Fibroblast of lung (primary cell): ENCODE data around the gene FOXD1. TPM values are rescaled to one million over a fixed set of nuclear protein-coding genes. Genes with fewer than 3 reads are reported as not detected.
"Not testable (repeated sequence)": the region's sequence is repeated elsewhere in the genome, so short reads cannot be mapped to it uniquely, and the experiment has no call there.

Source experiments
- DNase-seq, 2 donors: peaks; one replicate each; pipeline versions ENCODE4 v3.0.0 to v3.0.0-alpha.2; 2010; ENCODE audit warnings: low read depth in 2 of 2
- H2AFZ ChIP-seq: 2 replicates; pipeline ENCODE4 v1.5.1; 2012; ENCODE audit warnings: low read length, control low read depth, inconsistent platforms
- H3K27ac ChIP-seq: 2 replicates; pipeline ENCODE4 v1.5.1; 2011; ENCODE audit warnings: low read length, control low read depth; ENCODE audit not compliant: insufficient read depth
- H3K27me3 ChIP-seq: 2 replicates; pipeline ENCODE4 v1.5.1; 2011; ENCODE audit warnings: mild to moderate bottlenecking, low read length; ENCODE audit not compliant: control insufficient read depth, insufficient read depth
- H3K36me3 ChIP-seq: 2 replicates; pipeline ENCODE4 v1.5.1; 2011; ENCODE audit warnings: low read length; ENCODE audit not compliant: control insufficient read depth, insufficient read depth
- H3K4me1 ChIP-seq: 2 replicates; pipeline ENCODE4 v1.5.1; 2011; ENCODE audit warnings: low read length; ENCODE audit not compliant: control insufficient read depth, insufficient read depth; ENCODE audit errors: extremely low read depth
- H3K4me2 ChIP-seq: 2 replicates; pipeline ENCODE4 v1.5.1; 2011; ENCODE audit warnings: low read length, control low read depth; ENCODE audit not compliant: insufficient read depth; ENCODE audit errors: extremely low read depth
- H3K4me3 ChIP-seq, 4 experiments: fragments of 200-600 bp in 1 of 4; sonication (generic) in 1 of 4; replicated peaks in 1 of 4; 2 replicates each; pipeline ENCODE4 v1.5.1; 2011 to 2016; ENCODE audit warnings: low read length in 4 of 4, low read depth in 3 of 4, mild to moderate bottlenecking in 3 of 4, control low read depth in 2 of 4, inconsistent platforms in 1 of 4, mixed read lengths in 1 of 4; ENCODE audit not compliant: insufficient read depth in 1 of 4; ENCODE audit errors: control extremely low read depth in 1 of 4
- H3K79me2 ChIP-seq: 2 replicates; pipeline ENCODE4 v1.5.1; 2012; ENCODE audit warnings: mild to moderate bottlenecking, low read length, inconsistent platforms; ENCODE audit not compliant: control insufficient read depth, insufficient read depth
- H3K9ac ChIP-seq: 2 replicates; pipeline ENCODE4 v1.5.1; 2011; ENCODE audit warnings: mild to moderate bottlenecking, low read length, control low read depth; ENCODE audit not compliant: insufficient read depth
- H3K9me3 ChIP-seq: 2 replicates; pipeline ENCODE4 v1.5.1; 2012; ENCODE audit warnings: low read depth, low read length; ENCODE audit not compliant: control insufficient read depth, insufficient read depth
- H4K20me1 ChIP-seq: 2 replicates; pipeline ENCODE4 v1.5.1; 2011; ENCODE audit warnings: low read length; ENCODE audit not compliant: control insufficient read depth, insufficient read depth; ENCODE audit errors: extremely low read depth
- CTCF ChIP-seq, 2 donors: IDR thresholded peaks in 1 of 2; conservative IDR thresholded peaks in 1 of 2; 1 replicate in 1 of 2; 2 replicates in 1 of 2; pipeline ENCODE4 v1.5.1; 2011 to 2012; ENCODE audit warnings: low read length in 2 of 2, control low read depth in 1 of 2, inconsistent platforms in 1 of 2, low read depth in 1 of 2, mild to moderate bottlenecking in 1 of 2
- EZH2 ChIP-seq: IDR thresholded peaks from 2 replicates; pipeline ENCODE4 v1.5.1; 2012; ENCODE audit warnings: low read length, control low read depth, mild to moderate bottlenecking; ENCODE audit errors: missing control alignments
- polyA plus RNA-seq, 2 donors: library from polyadenylated mRNA; depleted of rRNA in 1 of 2; stranded (reverse) in 1 of 2; unstranded in 1 of 2; fragments of >200 nt; gene quantifications; 2 replicates each; pipeline ENCODE4 v1.2.1, GENCODE V29; 2011 to 2012; ENCODE audit warnings: missing spikeins in 1 of 2
- total RNA-seq: library from RNA; depleted of rRNA; stranded (reverse); fragments of >200 nt; gene quantifications from 2 replicates; pipeline ENCODE4 v1.2.1, GENCODE V29; 2014

The FOXD1 gene
- total and polyA plus RNA-seq, 2 donors (not counting 1 experiment from before 2014, with no cell fraction given): 1.5 to 8.7 TPM

DNA sequence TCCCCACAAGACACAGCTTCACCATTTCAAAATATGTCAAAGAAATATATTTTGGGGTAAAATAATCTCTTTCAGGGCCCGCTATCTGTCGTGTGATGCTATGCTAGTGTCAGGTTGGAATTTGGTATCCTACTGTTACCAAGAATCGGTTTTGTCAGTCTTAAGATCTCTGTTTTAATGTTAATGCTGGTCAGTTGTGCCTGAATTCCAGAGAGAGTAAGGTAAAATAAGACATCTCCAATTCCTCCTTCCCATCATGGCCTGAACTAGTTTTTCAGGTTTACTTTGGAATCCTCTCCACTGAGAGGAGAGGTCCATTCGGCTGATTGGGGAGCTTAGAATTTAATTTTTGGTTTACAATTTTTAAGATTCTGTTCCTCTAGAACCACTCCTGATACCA is 39.2 kb upstream of the FOXD1 start:
- no peak overlapping the region for H3K27ac ChIP-seq
- no peaks in the 10 kb centered on the region for H3K36me3 ChIP-seq
- DNase-seq: no peak
- no peak overlapping the region for H3K4me3 ChIP-seq
- H3K4me2 ChIP-seq: no peak overlapping the region
- no peaks in the 10 kb centered on the region for H3K79me2 ChIP-seq
- H3K9ac ChIP-seq: no peak overlapping the region
- H3K27me3 ChIP-seq: no peaks in the 10 kb centered on the region
- no peaks in the 10 kb centered on the region for H3K4me1 ChIP-seq
- H2AFZ ChIP-seq: no peak overlapping the region
- H4K20me1 ChIP-seq: no peaks in the 10 kb centered on the region
- H3K9me3 ChIP-seq: no peaks in the 10 kb centered on the region
- TF ChIP-seq CTCF (conservative IDR thresholded peaks at IDR 0.05 in 1 of 2, IDR thresholded peaks at IDR 0.05 in 1 of 2; ENCODE audit: low read depth in 1 of 2, low read length in 2 of 2) (no peak), EZH2 (no peak)

DNA sequence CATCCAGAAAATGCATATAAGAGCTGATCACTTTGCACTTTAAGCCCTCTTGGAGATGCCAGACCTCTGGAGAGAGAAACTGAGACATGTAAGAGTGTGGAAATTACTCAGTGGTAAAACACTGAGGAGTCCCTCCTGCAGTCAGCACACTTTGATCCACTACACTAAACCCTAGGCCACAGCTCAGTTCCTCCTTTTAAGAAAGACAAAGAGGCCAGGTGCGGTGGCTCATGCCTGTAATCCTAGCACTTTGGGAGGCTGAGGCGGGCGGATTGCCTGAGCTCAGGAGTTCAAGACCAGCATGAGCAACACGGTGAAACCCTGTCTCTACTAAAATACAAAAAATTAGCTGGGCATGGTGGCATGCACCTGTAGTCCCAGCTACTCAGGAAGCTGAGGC is 38.7 kb upstream of the FOXD1 start:
- H3K4me3 ChIP-seq, H3K27me3 ChIP-seq, H3K4me2 ChIP-seq, H3K36me3 ChIP-seq, H3K4me1 ChIP-seq, H3K79me2 ChIP-seq, DNase-seq, H3K27ac ChIP-seq, H2AFZ ChIP-seq, H3K9me3 ChIP-seq, H4K20me1 ChIP-seq, H3K9ac ChIP-seq: not testable (repeated sequence)

DNA sequence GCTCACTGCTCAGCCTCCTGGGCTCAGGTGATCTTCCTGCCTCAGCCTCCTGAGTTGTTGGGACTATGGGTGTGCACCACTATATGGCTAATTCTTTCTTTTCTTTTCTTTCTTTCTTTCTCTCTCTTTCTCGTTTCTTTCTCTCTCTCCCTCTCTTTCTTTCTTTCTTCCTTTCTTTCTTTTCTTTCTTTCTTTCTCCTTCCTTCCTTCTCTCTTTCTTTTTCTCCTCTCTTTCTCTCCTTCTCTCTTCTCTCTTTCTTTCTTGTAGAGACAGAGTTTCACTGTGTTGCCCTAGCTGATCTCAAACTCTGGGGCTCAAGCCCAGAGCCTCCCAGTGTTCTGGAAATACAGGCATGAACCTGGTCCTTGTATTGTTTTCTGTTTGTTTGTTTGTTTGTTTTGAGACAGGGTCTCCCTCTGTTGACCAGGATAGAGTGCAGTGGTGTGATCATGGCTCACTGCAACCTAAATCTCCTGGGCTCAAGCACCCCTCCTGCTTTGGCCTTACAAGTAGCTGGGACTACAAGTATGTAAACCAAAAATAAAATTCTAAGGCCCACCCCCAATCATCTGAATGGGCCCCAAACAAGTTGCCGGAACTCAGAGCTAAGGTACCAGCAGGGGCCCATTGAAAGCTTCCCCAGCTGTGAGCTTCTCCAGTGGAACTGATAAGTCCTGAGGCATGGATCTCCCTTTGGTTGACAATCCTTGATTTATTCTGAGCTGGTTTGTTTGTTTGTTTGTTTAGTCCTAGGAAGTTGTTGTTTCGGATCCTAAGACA is 37.7 kb upstream of the FOXD1 start:
- no peaks in the 10 kb centered on the region for H3K4me1 ChIP-seq
- peaks cover 5% of the 10 kb centered on the region for H3K27me3 ChIP-seq
- no peak for DNase-seq
- no peak overlapping the region for H3K9ac ChIP-seq
- no peak overlapping the region for H2AFZ ChIP-seq
- H3K79me2 ChIP-seq: no peaks in the 10 kb centered on the region
- H3K4me2 ChIP-seq: no peak overlapping the region
- no peak overlapping the region for H3K4me3 ChIP-seq
- no peak overlapping the region for H3K27ac ChIP-seq
- H3K9me3 ChIP-seq: no peaks in the 10 kb centered on the region
- no peak for TF ChIP-seq EZH2
- TF ChIP-seq CTCF (conservative IDR thresholded peaks at IDR 0.05 in 1 of 2, IDR thresholded peaks at IDR 0.05 in 1 of 2; ENCODE audit: low read depth in 1 of 2, low read length in 2 of 2): no peak
- no peaks in the 10 kb centered on the region for H4K20me1 ChIP-seq
- no peaks in the 10 kb centered on the region for H3K36me3 ChIP-seq
